Activated CD4-positive, alpha-beta T cell treated with anti-CD3 and anti-CD28 coated beads, Interleukin-2, amount 50 U/mL, for 4 hours (primary cell): Measurements from ENCODE around the gene LRP1B.
"Not testable (repeated sequence)": the region's sequence is repeated elsewhere in the genome, so short reads cannot be mapped to it uniquely, and the experiment has no call there.

Experiments used
- DNase-seq, 2 experiments: peaks; one replicate each; pipeline ENCODE4 v3.0.0-alpha.2; 2020

LRP1B gene

GRCh38 chr2:140972724-140973123 is 1158.1 kb downstream of the LRP1B start:
- no peak for DNase-seq

- not testable (repeated sequence) for DNase-seq
These were observed 1166.5 kb downstream of the LRP1B start for GRCh38 chr2:140964324-140964723.

- no peak for DNase-seq
These were observed 1180.9 kb downstream of the LRP1B start for GRCh38 chr2:140949932-140950331.

GRCh38 chr2:140947236-140947635 is 1183.6 kb downstream of the LRP1B start:
- DNase-seq, result no peak

- no peak for DNase-seq
These were observed 1186.9 kb downstream of the LRP1B start for GRCh38 chr2:140943867-140944266.

GRCh38 chr2:140942284-140942683 is 1188.5 kb downstream of the LRP1B start:
- DNase-seq, result no peak

GRCh38 chr2:140929849-140930248 is 1201.0 kb downstream of the LRP1B start:
- no peak for DNase-seq

- DNase-seq, result no peak
These were observed 1212.4 kb downstream of the LRP1B start for GRCh38 chr2:140918426-140918825.

GRCh38 chr2:140916410-140916809 is 1214.4 kb downstream of the LRP1B start:
- DNase-seq, result no peak

GRCh38 chr2:140910683-140911082 is 1220.1 kb downstream of the LRP1B start:
- no peak for DNase-seq

- no peak for DNase-seq
These were observed 1225.6 kb downstream of the LRP1B start for GRCh38 chr2:140905083-140905781.

GRCh38 chr2:140895378-140895777 is 1235.4 kb downstream of the LRP1B start:
- DNase-seq, result no peak

- DNase-seq, result no peak
These were observed 1237.1 kb downstream of the LRP1B start for GRCh38 chr2:140893685-140894084.

- DNase-seq, result no peak
These were observed 1237.7 kb downstream of the LRP1B start for GRCh38 chr2:140892911-140893637.

- no peak for DNase-seq
These were observed 1238.4 kb downstream of the LRP1B start for GRCh38 chr2:140892436-140892835.

- no peak for DNase-seq
These were observed 1239.1 kb downstream of the LRP1B start for GRCh38 chr2:140891614-140892212.

GRCh38 chr2:140882671-140883620 is 1247.9 kb downstream of the LRP1B start:
- DNase-seq, result no peak

- no peak for DNase-seq
These were observed 1250.2 kb downstream of the LRP1B start for GRCh38 chr2:140880573-140880972.

- DNase-seq, result no peak
These were observed 1254.8 kb downstream of the LRP1B start for GRCh38 chr2:140876015-140876414.

- DNase-seq, result no peak
These were observed 1256.8 kb downstream of the LRP1B start for GRCh38 chr2:140873915-140874531.

GRCh38 chr2:140869925-140870324 is 1260.9 kb downstream of the LRP1B start:
- no peak for DNase-seq

GRCh38 chr2:140869107-140869506 is 1261.7 kb downstream of the LRP1B start:
- no peak for DNase-seq
